ENCODE measurements around the gene MAGI1.
"Not testable (repeated sequence)": the region's sequence is repeated elsewhere in the genome, so short reads cannot be mapped to it uniquely, and the experiment has no call there.

The MAGI1 gene

GRCh38 chr3:66038726-66039589, at the start of gene MAGI1:
MAGI1 (minus strand) TSS chr3:66038918; CDS start chr3:66038308, 610 bp downstream.
- no peak for DNase-seq

GRCh38 chr3:66083784-66084213, 45.1 kb upstream of the MAGI1 start:
- no peak for DNase-seq

- no peak for DNase-seq
Measured at GRCh38 chr3:66083096-66083678, 44.5 kb upstream of the MAGI1 start.

- no peak for DNase-seq
Measured at GRCh38 chr3:66082679-66083078, 44.0 kb upstream of the MAGI1 start.

- DNase-seq = no peak
Measured at GRCh38 chr3:66080167-66080566, 41.4 kb upstream of the MAGI1 start.

- DNase-seq = no peak
Measured at GRCh38 chr3:66077973-66078372, 39.3 kb upstream of the MAGI1 start.

GRCh38 chr3:66076861-66077470, 38.2 kb upstream of the MAGI1 start:
- DNase-seq = no peak

- DNase-seq = no peak
Measured at GRCh38 chr3:66075281-66075680, 36.6 kb upstream of the MAGI1 start.

GRCh38 chr3:66073464-66074141, 34.9 kb upstream of the MAGI1 start:
- no peak for DNase-seq

- DNase-seq = no peak
Measured at GRCh38 chr3:66068255-66068654, 29.5 kb upstream of the MAGI1 start.

- DNase-seq = no peak
Measured at GRCh38 chr3:66066963-66067617, 28.4 kb upstream of the MAGI1 start.

GRCh38 chr3:66055289-66055688, 16.6 kb upstream of the MAGI1 start:
- no peak for DNase-seq

GRCh38 chr3:66053550-66054094, 14.9 kb upstream of the MAGI1 start:
- DNase-seq = no peak

- DNase-seq = no peak
Measured at GRCh38 chr3:66052721-66053549, 14.2 kb upstream of the MAGI1 start.

- DNase-seq = no peak
Measured at GRCh38 chr3:66050821-66051220, 12.1 kb upstream of the MAGI1 start.

GRCh38 chr3:66048051-66048395, 9.3 kb upstream of the MAGI1 start:
- no peak for DNase-seq

GRCh38 chr3:66047311-66048050, 8.8 kb upstream of the MAGI1 start:
- no peak for DNase-seq

GRCh38 chr3:66046321-66046720, 7.6 kb upstream of the MAGI1 start:
- DNase-seq = not testable (repeated sequence)

- DNase-seq = no peak
Measured at GRCh38 chr3:66041828-66042227, 3.1 kb upstream of the MAGI1 start.

GRCh38 chr3:66041116-66041515, 2.4 kb upstream of the MAGI1 start:
- no peak for DNase-seq

GRCh38 chr3:66039590-66039887, 821 bp upstream of the MAGI1 start:
- no peak for DNase-seq
